Right hindlimb (tissue), 1 donor: Measurements from ENCODE around the gene DNAH17.
A peak's percentile ranks its signal among the peaks of the same experiment; 100 is the strongest.

Source experiments
- DNase-seq: peaks from one replicate; pipeline ENCODE4 v3.0.0-alpha.2; 2018

DNAH17 gene

DNA sequence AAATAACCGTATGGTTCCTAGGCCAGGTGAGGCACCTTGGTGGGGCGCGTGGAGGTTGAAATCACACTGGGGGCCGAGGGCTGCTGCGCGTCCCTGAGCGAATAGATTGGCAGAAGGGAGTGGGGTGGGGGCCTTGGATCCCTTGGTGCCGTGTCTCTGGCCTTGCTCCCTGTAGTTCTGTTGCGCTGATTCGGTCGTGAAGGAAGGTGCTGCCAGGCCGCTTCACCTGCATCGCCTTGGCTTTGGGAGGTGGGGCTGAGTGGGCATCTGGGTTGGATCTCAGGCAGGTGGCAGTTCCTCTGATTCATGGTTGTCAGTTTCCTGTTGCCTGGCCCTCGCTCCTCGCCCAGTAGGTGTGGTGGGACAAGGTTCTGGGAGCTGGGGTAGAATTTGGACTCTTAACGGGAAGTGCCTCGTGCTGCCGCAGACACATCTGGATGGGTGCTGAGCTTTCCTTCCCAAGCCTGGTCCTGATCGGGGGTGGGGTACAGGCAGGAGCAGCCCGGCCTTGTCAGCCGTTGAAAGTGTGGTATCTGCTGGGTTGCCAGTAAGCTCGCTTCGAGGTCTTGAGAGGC, 168.6 kb downstream of the DNAH17 start:
- DNase-seq, result no peak

DNA sequence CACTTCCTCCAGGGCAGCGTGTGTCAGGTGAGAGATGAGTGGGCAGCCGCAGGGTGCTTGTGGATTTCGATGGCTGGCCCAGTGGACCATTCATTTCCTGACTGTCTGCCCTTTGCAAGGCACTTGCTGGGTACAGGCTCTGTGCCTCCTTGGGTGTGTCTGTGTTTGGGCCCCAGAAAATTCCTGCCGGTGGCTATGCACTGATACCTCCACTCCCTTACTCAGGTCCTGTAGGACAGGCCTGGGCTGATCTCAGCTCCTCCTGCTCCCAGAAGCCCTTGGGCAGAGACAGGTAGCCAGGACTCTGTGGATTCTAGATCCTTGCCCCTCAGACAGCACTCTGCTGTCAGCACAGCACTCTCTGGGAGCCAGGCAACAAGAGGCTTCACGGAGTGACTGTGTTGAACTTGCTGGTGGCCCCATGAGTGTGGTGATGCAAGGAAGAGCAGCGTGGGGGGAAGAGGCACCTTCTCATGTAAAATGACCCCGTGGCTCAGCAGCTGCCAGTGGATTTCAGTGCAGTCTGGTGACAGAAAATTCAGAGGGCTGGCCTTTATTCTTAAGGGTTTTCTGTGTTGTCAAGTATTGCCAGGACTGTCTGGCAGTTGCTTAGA, 169.7 kb downstream of the DNAH17 start:
- DNase-seq, result no peak

DNA sequence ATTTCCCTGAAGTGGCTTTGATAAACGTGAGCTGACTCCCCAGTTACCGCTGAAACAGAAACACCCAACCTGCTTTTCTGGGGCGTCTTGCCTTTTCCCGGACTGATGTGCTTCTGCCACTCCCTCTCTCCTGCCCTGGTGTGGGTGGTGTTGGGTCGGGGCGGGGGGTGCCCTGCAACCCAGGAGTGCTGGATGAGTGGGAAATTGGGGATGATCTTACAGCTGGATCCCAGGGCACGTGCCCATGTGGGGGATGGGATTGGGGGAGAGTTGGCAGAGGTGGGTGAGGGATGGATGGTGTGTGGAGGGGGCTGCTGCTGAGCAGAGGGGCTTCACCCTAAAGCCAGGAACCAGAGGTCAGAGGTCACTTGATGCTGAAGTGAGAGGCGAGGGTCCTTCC, 170.3 kb downstream of the DNAH17 start:
- no peak for DNase-seq

DNA sequence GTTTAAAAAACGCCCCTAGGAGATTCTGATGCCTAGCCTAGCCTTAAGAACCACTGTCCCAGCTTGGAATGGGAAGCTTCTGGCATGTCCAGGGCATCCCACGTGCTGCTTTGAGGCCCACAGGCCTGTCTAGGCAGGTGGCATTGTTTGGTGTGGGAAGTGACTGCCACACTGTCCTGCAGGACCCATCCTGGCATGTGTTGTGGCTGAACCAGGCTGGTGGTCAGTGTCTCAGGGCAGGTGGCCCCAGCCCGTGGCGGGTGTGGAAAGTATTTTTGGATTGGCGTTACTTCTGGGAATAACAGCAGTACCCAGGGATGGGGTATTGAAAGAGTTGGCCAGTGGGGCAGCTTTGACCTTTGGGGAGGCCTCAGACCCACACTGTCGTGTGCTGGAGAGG, 170.8 kb downstream of the DNAH17 start:
- no peak for DNase-seq

DNA sequence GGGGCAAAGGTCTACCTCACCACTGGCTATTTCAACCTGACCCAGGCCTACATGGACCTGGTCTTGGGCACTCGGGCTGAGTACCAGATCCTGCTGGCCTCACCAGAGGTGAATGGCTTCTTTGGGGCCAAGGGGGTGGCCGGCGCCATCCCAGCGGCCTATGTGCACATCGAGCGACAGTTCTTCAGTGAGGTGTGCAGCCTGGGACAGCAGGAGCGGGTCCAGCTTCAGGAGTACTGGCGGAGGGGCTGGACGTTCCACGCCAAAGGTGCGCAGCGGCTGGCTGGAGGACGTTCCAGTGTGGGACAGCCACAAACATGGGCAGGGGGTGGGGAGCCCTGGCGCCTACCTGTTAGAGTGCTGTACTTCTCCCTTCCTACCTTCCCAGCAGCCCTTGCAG, 173.4 kb downstream of the DNAH17 start:
- DNase-seq, result no peak

DNA sequence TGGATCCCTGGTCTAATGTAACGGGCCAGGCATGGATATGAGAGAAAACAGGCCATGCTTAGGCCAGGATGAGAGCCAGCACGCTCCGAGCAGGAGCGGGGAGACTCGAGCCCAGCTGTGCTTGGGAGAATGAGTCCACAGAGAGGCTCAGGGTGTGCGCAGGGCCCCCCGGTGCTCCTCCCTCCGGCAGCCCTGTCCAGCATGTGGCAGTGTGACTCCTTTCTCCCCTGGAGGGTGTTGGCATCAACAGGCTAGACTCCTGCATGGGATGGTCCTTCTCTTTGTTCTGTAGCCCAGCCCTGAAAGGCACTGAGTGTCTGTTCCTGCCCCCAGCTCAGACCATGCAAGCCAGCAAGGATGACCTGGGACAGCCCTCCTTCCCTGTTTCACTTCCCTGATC, 175.3 kb downstream of the DNAH17 start:
- DNase-seq, result no peak

DNA sequence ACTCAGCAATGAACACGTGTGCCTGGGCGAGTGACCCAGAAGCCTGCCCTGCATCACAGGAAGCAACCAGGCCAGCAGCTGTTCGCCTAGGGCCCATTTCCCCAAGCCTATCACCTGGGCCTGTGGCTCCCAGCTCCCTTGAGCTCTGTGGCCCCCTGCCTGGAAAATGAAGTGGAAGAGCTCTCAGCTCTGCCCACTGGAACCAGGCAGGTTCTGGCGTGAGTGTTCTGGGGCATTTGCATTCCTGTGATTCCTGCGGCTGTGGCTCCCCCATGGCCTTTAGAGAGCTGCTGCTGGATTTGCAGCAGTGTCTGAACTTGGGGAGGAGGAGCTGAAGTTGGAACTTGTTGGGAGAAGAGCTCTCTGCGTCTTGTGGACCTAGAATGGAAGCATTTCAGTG, 175.9 kb downstream of the DNAH17 start:
- no peak for DNase-seq

DNA sequence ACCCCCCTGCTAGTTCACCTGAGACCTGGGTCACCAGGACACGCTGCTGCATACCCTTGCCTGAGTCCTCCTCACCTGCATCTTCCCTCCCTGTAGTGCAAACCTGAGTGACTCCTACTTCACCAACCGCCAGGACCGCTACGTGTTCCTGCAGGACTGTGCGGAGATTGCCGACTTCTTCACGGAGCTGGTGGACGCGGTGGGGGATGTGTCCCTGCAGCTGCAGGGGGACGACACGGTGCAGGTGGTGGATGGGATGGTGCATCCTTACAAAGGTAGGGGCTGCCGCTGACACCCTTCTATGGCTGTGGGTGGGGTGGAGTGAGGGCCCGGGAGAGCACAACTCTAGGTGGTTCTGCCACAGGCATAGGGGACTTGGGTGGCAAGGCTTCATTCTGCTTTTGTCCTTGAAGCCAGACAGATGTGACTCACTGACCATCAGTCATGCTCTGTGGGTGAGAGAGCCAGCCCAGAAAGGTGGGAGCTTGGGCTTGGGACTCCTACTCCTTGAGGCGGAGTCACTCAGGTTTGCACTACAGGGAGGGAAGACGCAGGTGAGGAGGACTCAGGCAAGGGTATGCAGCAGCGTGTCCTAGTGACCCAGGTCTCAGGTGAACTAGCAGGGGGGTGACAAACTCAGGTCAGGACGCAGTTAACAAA, 176.5 kb downstream of the DNAH17 start:
- no peak for DNase-seq

DNA sequence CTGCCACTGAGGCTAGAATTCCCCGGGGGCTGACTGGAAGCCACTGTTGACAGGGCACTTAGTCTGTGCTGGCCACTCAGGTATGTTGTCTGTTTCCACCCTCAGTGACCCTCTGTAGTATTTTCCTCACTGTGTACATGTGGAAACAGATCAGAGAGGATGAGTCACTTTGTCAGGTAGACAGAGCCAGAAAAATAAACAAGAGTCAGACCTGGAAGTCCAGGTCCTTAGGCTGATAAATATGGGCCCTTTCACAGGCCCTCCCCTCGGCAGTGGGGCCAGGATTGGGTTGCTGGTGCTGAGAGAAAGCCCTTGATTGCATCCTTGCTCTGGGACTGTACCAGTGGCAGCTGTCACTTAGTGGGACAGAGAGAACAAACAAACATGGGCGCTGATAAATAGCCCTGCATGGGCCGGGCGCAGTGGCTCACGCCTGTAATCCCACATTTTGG, 177.5 kb downstream of the DNAH17 start:
- no peak for DNase-seq

DNA sequence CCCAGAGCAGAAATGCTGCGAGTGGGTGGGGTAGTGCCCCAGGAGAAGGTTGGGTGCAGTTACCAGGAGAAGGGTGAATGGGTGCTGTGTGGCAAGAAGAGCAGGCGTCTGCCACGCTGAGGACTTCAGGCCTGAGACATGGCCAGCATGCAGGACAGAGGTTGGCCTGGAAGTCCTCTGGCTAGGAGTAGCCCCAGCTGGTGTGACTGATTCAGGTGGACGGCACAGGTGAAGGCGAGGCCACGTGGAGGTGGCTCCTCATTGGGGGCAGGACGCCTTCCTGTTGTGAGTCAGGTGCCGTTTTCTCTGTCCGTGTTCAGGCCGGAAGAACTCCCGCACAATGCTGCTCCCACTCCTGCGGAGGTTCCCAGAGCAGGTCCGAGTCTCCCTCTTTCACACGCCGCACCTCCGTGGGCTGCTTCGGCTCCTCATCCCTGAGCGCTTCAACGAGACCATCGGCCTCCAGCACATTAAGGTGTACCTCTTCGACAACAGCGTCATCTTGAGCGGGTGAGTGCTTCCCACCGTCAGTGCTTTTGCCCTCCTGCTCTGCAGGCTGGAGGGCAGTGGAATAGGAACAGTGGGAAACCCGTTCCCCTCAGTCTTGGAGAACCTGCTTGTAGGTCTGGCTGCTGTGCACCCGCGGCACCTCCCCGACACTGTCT, 178.0 kb downstream of the DNAH17 start:
- no peak for DNase-seq

DNA sequence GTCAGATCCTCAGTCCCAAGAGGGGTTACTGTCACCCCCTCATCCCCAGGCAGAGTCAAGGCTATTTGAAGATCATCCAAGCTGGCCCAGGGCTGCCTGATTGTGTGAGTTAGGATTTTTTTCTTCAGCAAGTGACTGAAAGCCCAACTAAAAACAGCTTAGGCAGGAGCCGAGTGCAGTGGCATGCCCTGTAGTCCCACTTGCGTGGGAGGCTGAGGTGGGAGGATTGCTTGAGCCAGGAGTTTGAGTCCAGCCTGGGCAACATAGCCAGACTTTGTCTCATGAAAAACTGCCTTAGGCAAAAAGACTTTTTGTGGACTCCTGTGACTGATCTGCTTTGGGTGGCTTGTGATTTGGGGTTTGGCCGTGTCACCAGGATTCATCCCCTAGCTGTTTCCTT, 178.8 kb downstream of the DNAH17 start:
- DNase-seq, result no peak

DNA sequence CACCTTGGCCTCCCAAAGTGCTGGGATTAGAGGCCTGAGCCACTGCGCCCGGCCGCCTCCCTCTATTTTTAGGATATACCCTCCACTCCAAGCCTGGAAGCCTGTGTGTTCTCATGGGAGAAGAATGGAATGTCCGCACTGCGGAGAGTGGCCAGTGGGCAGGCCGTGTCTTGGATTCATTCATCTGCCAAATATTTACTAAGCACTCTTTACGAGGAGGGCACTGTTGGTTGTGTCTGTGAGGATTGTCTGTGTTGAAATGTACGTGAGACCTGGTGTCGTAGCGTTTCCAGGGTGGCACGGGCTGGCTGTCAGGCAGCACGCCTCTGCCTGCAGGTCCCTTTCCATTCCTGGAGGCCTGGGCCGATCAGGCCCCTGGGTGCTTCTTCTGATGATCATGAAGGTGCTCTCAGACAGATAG, 179.5 kb downstream of the DNAH17 start:
- no peak for DNase-seq

DNA sequence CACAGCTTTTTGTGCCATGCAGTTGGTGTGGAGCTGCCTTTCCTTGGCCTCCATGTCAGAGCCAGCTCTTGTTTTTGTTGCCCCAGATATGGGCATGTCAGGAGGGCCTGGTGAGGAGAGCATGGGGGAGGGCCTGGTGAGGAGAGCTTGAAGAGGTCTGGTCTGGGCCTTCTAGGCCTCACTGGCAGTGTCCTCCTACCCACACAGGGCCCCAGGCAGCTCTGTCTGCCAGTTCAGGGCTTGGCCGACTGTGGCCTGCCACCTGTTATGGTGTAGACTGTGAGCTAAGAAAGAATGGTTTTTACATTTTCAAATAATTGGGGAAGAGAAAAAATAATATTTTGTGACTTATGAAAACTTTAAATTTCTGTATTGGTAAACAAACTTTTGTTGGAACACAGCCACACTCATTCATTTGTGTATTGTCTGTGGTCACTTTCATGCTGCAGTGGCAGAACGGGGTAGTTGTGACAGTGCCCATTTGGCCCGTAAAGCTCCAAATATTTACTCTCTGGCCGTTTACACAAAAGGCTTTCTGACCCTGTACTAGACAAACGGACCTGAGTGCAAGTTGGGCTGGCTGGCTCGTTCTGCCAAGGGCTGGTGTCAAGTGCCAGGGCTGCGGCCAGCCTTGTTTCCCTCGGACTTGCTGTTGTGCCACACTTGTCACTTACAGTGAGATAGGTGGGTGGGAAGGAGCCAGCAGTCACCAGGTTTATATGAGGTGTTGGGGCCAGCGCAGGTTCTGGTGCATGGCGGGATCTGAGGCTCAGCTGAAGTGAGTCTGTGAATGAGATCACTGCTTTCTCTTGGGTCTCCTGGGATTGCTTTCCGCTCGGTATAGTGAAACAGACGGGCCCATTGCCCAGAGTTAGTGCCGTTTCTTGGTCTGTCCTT, 180.5 kb downstream of the DNAH17 start:
- no peak for DNase-seq

DNA sequence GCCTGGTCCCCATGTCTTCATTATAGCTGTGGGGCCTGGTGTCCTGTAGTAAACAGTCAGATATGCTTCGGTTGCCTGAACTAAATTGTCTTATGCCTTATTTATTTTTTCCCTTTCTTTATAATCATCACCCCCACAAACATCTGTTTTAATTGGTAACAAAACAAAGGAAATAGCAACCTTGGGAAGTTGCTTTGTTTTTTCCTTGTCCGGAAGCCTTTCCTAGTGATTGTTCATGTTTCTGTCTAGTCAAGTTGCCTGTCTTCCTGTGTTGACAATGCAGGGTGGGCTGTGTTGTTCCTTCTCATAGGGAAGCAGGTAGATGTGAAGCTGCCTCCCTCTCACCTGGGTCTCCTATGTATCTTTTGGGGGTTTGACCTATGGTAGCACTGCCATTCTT, 182.0 kb downstream of the DNAH17 start:
- DNase-seq, result no peak

DNA sequence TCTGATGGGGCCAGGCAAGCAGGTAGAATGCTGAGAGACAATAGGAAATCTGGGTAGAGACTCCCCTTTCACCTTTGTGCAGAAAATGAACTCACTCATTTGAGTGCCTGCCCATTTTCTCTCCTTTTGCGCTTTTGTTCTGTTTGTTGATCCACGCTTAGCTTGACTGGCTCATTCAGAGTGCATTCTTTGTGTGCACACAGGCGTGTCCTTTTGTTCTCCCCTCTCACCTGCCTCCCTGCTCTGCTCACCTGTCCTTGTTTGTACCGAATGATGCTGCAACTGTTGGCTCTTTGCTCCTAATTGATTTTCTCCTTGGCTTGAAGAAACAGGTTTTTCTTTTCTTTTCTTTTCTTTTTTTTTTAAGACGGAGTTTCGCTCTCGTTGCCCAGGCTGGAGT, 183.0 kb downstream of the DNAH17 start:
- DNase-seq, result no peak

DNA sequence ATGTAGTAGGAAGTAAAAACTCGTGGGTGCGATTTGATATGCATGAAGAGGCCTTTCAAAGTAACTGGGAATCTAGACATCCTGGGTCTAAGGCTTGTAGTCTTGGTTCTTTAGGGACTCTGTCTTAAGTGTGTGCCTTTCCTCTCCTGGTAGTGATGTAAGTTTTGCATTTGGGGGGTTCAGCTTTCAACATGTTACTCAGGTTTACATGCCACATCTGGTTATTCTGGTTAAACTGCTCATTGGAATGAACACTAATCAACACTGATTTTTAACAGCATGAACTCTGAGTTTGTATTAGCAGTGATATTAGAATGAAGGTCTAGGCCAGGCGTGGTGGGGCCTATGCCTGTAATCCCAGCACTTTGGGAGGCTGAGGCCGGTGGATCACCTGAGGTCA, 183.6 kb downstream of the DNAH17 start:
- DNase-seq, result no peak

DNA sequence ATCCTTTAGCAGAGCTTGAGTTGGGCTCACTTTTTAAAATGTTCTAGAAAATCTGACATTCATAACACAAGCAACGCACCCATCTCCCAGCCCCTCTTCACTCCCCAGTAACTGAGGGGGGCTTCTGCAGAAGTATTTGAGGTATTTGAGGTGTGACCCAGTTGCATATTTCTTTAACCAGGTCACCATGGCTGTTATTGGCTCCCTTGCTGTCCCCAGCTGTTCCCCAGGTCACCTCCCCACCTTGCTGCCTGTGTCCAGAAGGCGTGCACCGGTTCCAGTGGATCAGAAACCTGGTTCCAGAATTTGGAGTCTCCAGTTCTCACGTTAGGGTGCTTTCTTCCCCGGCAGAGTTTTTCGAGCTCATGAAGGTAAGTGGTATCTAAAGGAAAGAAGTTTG, 184.9 kb downstream of the DNAH17 start:
- no peak for DNase-seq

DNA sequence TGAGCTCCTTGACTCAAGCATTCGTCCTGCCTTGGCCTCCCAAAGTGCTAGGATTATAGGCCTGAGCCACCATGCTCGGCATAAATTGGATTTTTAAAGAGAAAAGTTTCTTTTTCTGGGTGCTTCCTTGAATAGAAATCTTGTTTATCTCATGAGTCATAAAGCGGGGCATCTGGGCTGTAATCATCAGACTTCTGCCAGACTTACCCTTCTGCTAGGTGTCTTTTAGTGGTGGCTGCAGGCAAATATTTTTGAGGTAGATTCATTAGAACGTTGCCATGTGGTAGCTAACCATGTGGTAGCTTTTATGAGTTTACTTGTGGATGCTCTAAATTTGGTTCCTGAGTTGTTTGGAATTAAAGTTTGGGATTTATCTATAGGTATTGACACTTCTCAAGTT, 185.4 kb downstream of the DNAH17 start:
- DNase-seq, result no peak

DNA sequence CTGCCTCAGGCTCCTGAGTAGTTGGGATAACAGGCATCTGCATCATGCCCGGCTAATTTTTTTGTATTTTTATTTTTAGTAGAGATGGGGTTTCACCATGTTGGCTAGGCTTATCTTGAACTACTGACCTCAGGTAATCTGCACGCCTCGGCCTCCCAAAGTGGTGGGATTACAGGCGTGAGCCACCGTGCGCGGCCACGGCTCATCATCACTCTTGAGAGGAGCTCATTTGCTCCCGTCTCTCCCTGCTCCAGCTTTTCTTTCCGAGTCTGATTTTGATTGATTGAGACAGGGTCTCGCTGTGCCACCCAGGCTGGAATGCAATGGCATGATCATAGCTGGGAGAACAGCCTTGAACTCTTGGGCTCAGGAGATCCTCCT, 186.2 kb downstream of the DNAH17 start:
- no peak for DNase-seq

DNA sequence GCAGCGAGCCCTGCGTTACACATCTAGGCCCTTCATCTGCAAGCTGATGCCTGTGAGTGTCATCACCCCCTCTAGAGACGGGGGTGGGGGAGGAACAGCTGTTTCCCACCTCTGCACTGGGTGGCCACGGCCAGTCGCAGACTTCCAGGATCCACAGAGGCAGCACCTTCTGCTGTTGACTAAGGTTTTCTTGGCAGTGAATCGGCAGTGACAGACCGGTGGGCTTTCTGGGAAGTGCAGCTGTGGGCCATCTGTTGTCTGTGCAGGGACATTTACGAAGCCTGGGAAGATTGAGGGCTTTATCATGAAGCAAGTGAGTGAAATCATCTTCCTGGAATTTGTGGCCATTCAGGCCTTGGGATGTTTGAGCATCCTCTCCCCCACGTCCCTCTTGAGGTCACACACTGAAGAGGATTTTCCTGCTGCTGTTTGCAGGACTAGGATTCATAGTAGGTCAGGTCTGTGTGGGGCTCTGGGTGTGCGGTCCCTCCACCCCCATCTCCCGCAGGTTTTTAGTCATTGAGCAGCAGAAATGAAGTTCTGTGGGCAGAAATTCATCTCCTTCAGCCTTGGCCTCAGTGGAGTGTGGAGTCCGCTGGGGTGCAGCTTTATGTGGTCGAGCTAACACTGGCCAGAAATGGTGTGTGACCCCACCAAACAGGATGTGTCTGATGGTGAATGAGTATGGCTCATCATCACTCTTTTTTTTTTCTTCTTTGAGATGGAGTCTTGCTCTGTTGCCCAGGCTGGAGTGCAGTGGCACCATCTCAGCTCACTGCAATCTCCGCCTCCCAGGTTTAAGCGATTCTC, 186.8 kb downstream of the DNAH17 start:
- peak; percentile 69 for DNase-seq

DNA sequence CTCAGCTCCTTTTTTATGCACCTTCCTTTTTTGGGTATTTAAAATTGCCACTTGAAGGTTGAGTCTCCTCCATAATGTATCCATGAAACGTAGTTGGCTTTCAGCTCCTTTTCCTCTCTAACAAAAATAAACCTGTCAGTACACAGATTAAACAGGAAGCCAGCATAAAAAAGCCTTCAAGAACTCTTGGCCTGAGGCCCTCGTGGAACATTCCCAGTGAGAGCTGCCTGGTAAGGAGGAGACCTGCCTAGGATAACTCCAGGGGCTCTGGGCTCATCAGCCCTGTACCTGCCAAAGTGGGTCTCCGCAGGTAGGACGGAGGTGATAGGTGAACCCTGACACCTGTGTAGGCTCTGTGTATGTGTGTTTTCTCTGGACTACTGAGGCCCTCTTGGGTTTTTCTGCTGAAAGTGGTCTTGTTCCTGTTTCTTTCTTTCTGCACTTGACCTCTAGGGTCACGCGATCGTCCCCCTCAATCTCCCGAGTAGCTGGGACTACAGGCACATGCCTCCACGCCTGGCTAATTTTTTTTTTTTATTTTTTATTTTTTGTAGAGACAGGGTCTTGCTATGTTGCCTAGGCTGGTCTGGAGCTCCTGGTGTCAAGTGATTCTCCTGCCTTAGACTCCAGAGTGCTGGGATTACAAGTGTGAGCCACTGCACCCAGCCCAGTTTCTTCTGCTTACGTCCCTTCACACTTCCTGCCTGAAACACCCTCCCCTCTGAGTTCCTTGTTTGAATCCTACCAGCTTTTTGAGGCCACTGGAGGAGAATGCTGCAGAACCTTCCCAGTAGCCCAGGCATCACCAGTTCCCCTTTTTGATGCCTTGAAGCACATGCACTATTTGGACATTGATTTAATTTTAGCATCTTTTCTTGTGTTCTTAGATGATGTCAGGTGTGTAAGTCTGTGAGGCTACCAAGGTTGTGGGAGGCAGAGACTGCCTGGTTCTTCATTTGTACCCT, 188.9 kb downstream of the DNAH17 start:
- no peak for DNase-seq
